GM23248 (cell line): ENCODE measurements around the gene CTNND2.

Experiments
- EZH2 ChIP-seq: fragments of 200-600 bp; sonication (generic); IDR thresholded peaks from 2 replicates; pipeline ENCODE4 v1.6.1; 2018; ENCODE audit warnings: antibody characterized with exemption, mild to moderate bottlenecking; ENCODE audit not compliant: insufficient read depth, poor library complexity, severe bottlenecking
- EZH2phosphoT487 ChIP-seq: fragments of 200-600 bp; sonication (generic); IDR thresholded peaks from 2 replicates; pipeline ENCODE4 v1.6.1; 2018; ENCODE audit warnings: antibody characterized with exemption, moderate library complexity, mild to moderate bottlenecking, low read depth; ENCODE audit not compliant: insufficient read depth

- no peak for TF ChIP-seq EZH2
- no peak for TF ChIP-seq EZH2phosphoT487
Measured at GRCh38 chr5:11863911-11864310, 40.3 kb downstream of the CTNND2 start.
